ENCODE measurements around the gene FOXO3.

FOXO3 gene

GRCh38 chr6:108728826-108729225, 168.1 kb downstream of the FOXO3 start:
- no peak for TF ChIP-seq POLR2A (IDR thresholded peaks at IDR 0.05; ENCODE audit: extremely low read depth, insufficient read length)
- peak; percentile 28 for DNase-seq (ENCODE audit: low read depth)
- H3K4me3 ChIP-seq (ENCODE audit: low read depth, low read length) = no peak overlapping the region

- no peak for TF ChIP-seq POLR2A (IDR thresholded peaks at IDR 0.05; ENCODE audit: extremely low read depth, insufficient read length)
- DNase-seq (ENCODE audit: low read depth) = no peak
- no peak overlapping the region for H3K4me3 ChIP-seq (ENCODE audit: low read depth, low read length)
Observed at GRCh38 chr6:108730635-108731515, 170.2 kb downstream of the FOXO3 start.

GRCh38 chr6:108732091-108732870, 171.6 kb downstream of the FOXO3 start:
- no peak overlapping the region for H3K4me3 ChIP-seq (ENCODE audit: low read depth, low read length)
- TF ChIP-seq MAX (IDR thresholded peaks at IDR 0.05; ENCODE audit: low read depth, low read length) (no peak), CTCF (IDR thresholded peaks at IDR 0.05; ENCODE audit: low read depth, low read length) (no peak), MYC (IDR thresholded peaks at IDR 0.05; ENCODE audit: low read depth, low read length) (no peak), POLR2A (IDR thresholded peaks at IDR 0.05; ENCODE audit: extremely low read depth, insufficient read length) (no peak)
- DNase-seq (ENCODE audit: low read depth) = no peak

- TF ChIP-seq POLR2A (IDR thresholded peaks at IDR 0.05; ENCODE audit: extremely low read depth, insufficient read length) (no peak), MAX (IDR thresholded peaks at IDR 0.05; ENCODE audit: low read depth, low read length) (no peak), MYC (IDR thresholded peaks at IDR 0.05; ENCODE audit: low read depth, low read length) (no peak)
- no peak overlapping the region for H3K4me3 ChIP-seq (ENCODE audit: low read depth, low read length)
- no peak for DNase-seq (ENCODE audit: low read depth)
Observed at GRCh38 chr6:108733051-108733450, 172.3 kb downstream of the FOXO3 start.

GRCh38 chr6:108733706-108734265, 173.1 kb downstream of the FOXO3 start:
- TF ChIP-seq POLR2A (IDR thresholded peaks at IDR 0.05; ENCODE audit: extremely low read depth, insufficient read length) (no peak), CTCF (IDR thresholded peaks at IDR 0.05; ENCODE audit: low read depth, low read length) (no peak), MYC (IDR thresholded peaks at IDR 0.05; ENCODE audit: low read depth, low read length) (no peak), MAX (IDR thresholded peaks at IDR 0.05; ENCODE audit: low read depth, low read length) (no peak)
- no peak for DNase-seq (ENCODE audit: low read depth)
- no peak overlapping the region for H3K4me3 ChIP-seq (ENCODE audit: low read depth, low read length)

All from NB4 (cell line).